ENCODE results near the gene RHOB. TPM values are rescaled to one million over a fixed set of nuclear protein-coding genes. Genes with fewer than 3 reads are reported as not detected.

RHOB gene
- polyA plus RNA-seq, 1 of the 3 experiments (the other 2 are of a cell fraction): 50.3 TPM

DNA sequence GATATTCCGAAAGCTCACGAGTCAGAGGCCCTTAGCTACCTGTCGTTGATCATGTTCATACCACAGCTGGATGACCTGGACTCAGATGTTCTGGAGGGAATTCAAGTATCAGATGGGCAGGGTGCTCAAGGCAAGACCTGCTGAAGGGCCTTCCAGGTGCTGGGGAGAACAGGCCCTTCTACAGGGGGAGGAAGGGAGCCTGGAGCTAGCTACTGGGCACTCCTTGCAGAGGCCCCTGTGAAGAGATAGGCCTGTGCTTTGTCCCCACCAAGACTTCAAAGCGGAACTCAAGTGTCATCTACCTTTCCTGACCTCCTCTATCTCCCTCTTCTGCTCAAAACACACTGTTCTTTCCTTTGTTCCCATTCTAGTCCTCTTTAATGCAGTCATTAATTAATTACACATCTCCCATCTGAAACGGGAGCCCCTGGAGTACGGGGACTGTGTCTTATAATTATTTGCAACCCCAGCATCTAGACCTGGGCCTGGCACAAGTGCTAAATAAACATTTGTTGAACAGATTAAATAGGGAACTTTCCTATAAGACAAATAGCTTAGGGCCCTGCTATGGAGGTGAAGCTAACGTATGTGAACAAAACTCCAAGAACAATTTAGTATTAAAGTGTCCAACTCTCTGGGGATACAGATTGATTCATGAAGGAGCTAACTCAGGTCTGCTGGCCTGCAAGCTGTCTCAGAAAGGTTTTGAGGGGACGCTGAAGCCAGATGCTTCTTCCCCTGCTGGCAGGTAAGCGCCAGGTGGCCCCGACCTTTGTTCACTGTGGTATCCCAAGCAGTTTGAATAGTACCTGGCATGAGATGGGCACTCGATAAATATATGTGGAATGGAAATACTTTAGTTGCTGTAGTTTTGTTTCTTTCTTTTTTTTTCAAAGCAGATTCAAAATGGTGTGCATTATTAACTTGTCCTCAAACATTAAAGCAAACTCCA, 22.0 kb downstream of the RHOB start:
- Histone ChIP-seq H2AFZ (ENCODE audit: low read depth) (no peak overlapping the region), H3K4me2 (no peak overlapping the region), H3K9me3 (no peaks in the 10 kb centered on the region), H3K79me2 (ENCODE audit: insufficient read depth) (no peaks in the 10 kb centered on the region), H3K36me3 (replicated peaks in 1 of 2; ENCODE audit: control insufficient read depth in 1 of 2, insufficient read depth in 2 of 2, low read length in 1 of 2) (no peaks in the 10 kb centered on the region), H3K27me3 (ENCODE audit: insufficient read depth) (no peaks in the 10 kb centered on the region), H3F3A (replicated peaks; ENCODE audit: insufficient read depth) (no peaks in the 10 kb centered on the region), H3K4me3 (ENCODE audit: low read depth in 2 of 2, low read length in 1 of 2) (no peak overlapping the region), H3K9me2 (no peaks in the 10 kb centered on the region), H3K27ac (ENCODE audit: low read depth in 2 of 2, low read length in 1 of 2) (no peak overlapping the region), H3K4me1 (ENCODE audit: control insufficient read depth in 1 of 2, insufficient read depth in 2 of 2, low read depth in 1 of 2, low read length in 1 of 2) (peaks cover 0 to 36% of the 10 kb centered on the region in 2 experiments; a peak in 2 of 4 replicates), H3K9ac (no peak overlapping the region), H4K20me1 (ENCODE audit: insufficient read depth) (no peaks in the 10 kb centered on the region)
- ChIA-PET POLR2A (interaction anchor here (4.8 kb wide), 1 partner anchor 22 kb away, joined by 33 read pairs; the partner anchor contains the start of gene RHOB), CTCF (interaction anchor here (0.9 to 2.0 kb wide), 13 partner anchors 9 to 174 kb away, joined by 3 to 8 read pairs (median 3); partner anchors contain the start of gene RHOB)
- DNase-seq: no peak
- no peak for TF ChIP-seq MEF2A (IDR thresholded peaks at IDR 0.05; ENCODE audit: borderline replicate concordance, low read depth)
- no peak for TF ChIP-seq MXI1 (IDR thresholded peaks at IDR 0.05; ENCODE audit: low read depth, low read length)
- no peak for TF ChIP-seq FOXJ3 (CRISPR knock-in tag; IDR thresholded peaks at IDR 0.05)
- no peak for TF ChIP-seq TCF12 (IDR thresholded peaks at IDR 0.05)
- TF ChIP-seq TAF1 (IDR thresholded peaks at IDR 0.05; ENCODE audit: borderline replicate concordance, low read depth, low read length): no peak
- TF ChIP-seq SIN3A (IDR thresholded peaks at IDR 0.05; ENCODE audit: borderline replicate concordance, low read depth, low read length): no peak
- WGBS (ENCODE audit: low lambda C conversion rate): 86% methylated on average over 11 of the region's 11 CpGs

DNA sequence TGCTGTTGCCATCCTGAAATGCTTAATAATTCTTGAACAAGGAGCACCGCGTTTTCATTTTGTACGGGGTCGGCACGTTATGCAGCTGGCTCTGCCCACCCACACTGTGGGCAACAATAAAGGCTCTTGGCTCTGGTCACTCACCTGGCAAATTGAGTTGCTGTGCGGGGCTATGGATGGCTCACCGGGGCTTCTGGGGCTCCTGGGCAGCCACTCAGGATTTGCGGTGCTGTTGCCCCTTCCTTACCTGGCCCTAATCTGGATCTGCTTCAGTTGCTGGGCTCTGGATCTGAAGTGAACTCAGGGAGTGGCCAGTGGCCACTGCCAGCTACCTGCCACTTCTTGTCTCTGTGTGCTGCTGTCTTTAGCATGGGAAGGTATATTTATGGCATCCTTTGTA, 22.7 kb downstream of the RHOB start:
- WGBS (ENCODE audit: low lambda C conversion rate): 93% methylated on average over 7 of the region's 8 CpGs
- no peak overlapping the region for H3K27ac ChIP-seq (ENCODE audit: low read depth in 2 of 2, low read length in 1 of 2)
- H3K79me2 ChIP-seq (ENCODE audit: insufficient read depth): no peaks in the 10 kb centered on the region
- H3F3A ChIP-seq (replicated peaks; ENCODE audit: insufficient read depth): no peaks in the 10 kb centered on the region
- H3K9me3 ChIP-seq: no peaks in the 10 kb centered on the region
- H3K9me2 ChIP-seq: no peaks in the 10 kb centered on the region
- no peaks in the 10 kb centered on the region for H3K27me3 ChIP-seq (ENCODE audit: insufficient read depth)
- ChIA-PET CTCF (interaction anchor here (1.0 to 1.7 kb wide), 5 partner anchors 9 to 132 kb away, joined by 3 to 4 read pairs (median 3); no protein-coding TSS in a partner anchor), POLR2A (interaction anchor here (4.8 kb wide), 1 partner anchor 22 kb away, joined by 33 read pairs; the partner anchor contains the start of gene RHOB)
- TF ChIP-seq TAF1 (IDR thresholded peaks at IDR 0.05; ENCODE audit: borderline replicate concordance, low read depth, low read length): no peak
- no peak for TF ChIP-seq MEF2A (IDR thresholded peaks at IDR 0.05; ENCODE audit: borderline replicate concordance, low read depth)
- TF ChIP-seq, protein P1, sequence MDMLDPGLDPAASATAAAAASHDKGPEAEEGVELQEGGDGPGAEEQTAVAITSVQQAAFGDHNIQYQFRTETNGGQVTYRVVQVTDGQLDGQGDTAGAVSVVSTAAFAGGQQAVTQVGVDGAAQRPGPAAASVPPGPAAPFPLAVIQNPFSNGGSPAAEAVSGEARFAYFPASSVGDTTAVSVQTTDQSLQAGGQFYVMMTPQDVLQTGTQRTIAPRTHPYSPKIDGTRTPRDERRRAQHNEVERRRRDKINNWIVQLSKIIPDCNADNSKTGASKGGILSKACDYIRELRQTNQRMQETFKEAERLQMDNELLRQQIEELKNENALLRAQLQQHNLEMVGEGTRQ (IDR thresholded peaks at IDR 0.05; ENCODE audit: borderline replicate concordance, low read depth, low read length): no peak
- no peak for TF ChIP-seq EZH2phosphoT487 (IDR thresholded peaks at IDR 0.05; ENCODE audit: borderline replicate concordance, low read depth)
- TF ChIP-seq FOXJ3 (CRISPR knock-in tag; IDR thresholded peaks at IDR 0.05): no peak
- no peak for TF ChIP-seq TEAD4 (IDR thresholded peaks at IDR 0.05; ENCODE audit: borderline replicate concordance, insufficient read depth)
- no peak for DNase-seq
- H3K9ac ChIP-seq: no peak overlapping the region
- no peak overlapping the region for H3K4me2 ChIP-seq
- H3K4me1 ChIP-seq (ENCODE audit: control insufficient read depth in 1 of 2, insufficient read depth in 2 of 2, low read depth in 1 of 2, low read length in 1 of 2): peaks cover 0 to 36% of the 10 kb centered on the region in 2 experiments; a peak in 2 of 4 replicates
- no peak overlapping the region for H2AFZ ChIP-seq (ENCODE audit: low read depth)
- no peak overlapping the region for H3K4me3 ChIP-seq (ENCODE audit: low read depth in 2 of 2, low read length in 1 of 2)
- no peaks in the 10 kb centered on the region for H4K20me1 ChIP-seq (ENCODE audit: insufficient read depth)
- no peaks in the 10 kb centered on the region for H3K36me3 ChIP-seq (replicated peaks in 1 of 2; ENCODE audit: control insufficient read depth in 1 of 2, insufficient read depth in 2 of 2, low read length in 1 of 2)

All from SK-N-SH (cell line).